GM10248 (cell line): ENCODE data around the gene NFATC2.

ENCODE experiments used
- CTCF ChIA-PET: fragments of 300-600 bp; sonication (Branson Sonifier 250); formaldehyde crosslinking; extraction: SDS; loops from one replicate; lab custom pipeline; 2021; ENCODE audit warnings: antibody characterized with exemption; lab: Yijun Ruan, JAX
- POLR2A ChIA-PET: fragments of 350-650 bp; sonication (Branson Sonifier 250); formaldehyde crosslinking; extraction: SDS; loops from one replicate; lab custom pipeline; 2020; ENCODE audit warnings: antibody characterized with exemption; lab: Yijun Ruan, JAX
- DNase-seq: peaks from one replicate; pipeline ENCODE4 v3.0.0; 2012; ENCODE audit errors: extremely low spot score
- CTCF ChIP-seq: IDR thresholded peaks from 2 replicates; pipeline ENCODE4 v1.5.1; 2012; ENCODE audit warnings: mild to moderate bottlenecking, low read depth; ENCODE audit errors: extremely low read depth, missing control alignments, control extremely low read depth

The NFATC2 gene

GRCh38 chr20:51457533-51457932 is 85.0 kb downstream of the NFATC2 start:
- DNase-seq = no peak
- POLR2A ChIA-PET = interaction anchor here (0.7 kb wide), 1 partner anchor 42 kb away, joined by 3 read pairs; no protein-coding TSS in a partner anchor
- CTCF ChIA-PET = interaction anchor here (1.1 to 1.3 kb wide), 3 partner anchors 37 to 138 kb away, joined by 3 to 4 read pairs (median 3); no protein-coding TSS in a partner anchor
- no peak for TF ChIP-seq CTCF

- no peak for DNase-seq
- TF ChIP-seq CTCF = no peak
- CTCF ChIA-PET = interaction anchor here (1.1 to 1.3 kb wide), 2 partner anchors 38 to 44 kb away, joined by 3 read pairs; no protein-coding TSS in a partner anchor
- POLR2A ChIA-PET = interaction anchor here (0.7 kb wide), 1 partner anchor 42 kb away, joined by 3 read pairs; no protein-coding TSS in a partner anchor
Measured at GRCh38 chr20:51456511-51457509, 85.7 kb downstream of the NFATC2 start.

GRCh38 chr20:51454250-51454865 is 88.2 kb downstream of the NFATC2 start:
- POLR2A ChIA-PET = no interaction called here

GRCh38 chr20:51452734-51453365 is 89.7 kb downstream of the NFATC2 start:
- POLR2A ChIA-PET = no interaction called here
- no peak for DNase-seq
- no peak for TF ChIP-seq CTCF
- CTCF ChIA-PET = interaction anchor here (1.6 to 1.8 kb wide), 2 partner anchors 19 to 48 kb away, joined by 4 read pairs; no protein-coding TSS in a partner anchor

More at GRCh38 chr20:51454250-51454865, 88.2 kb downstream of the NFATC2 start:
- CTCF ChIA-PET = interaction anchor here (1.0 kb wide), 2 partner anchors 8 to 18 kb away, joined by 3 to 4 read pairs; no protein-coding TSS in a partner anchor
- TF ChIP-seq CTCF = no peak
- DNase-seq = no peak

- no peak for DNase-seq
- TF ChIP-seq CTCF = no peak
- CTCF ChIA-PET = interaction anchor here (1.6 to 1.8 kb wide), 2 partner anchors 20 to 48 kb away, joined by 4 read pairs; no protein-coding TSS in a partner anchor
- POLR2A ChIA-PET = no interaction called here
Measured at GRCh38 chr20:51452091-51452613, 90.4 kb downstream of the NFATC2 start.
